GM18519 (cell line): Measurements from ENCODE around the gene TMEM141.
"Not testable (repeated sequence)": the region's sequence is repeated elsewhere in the genome, so short reads cannot be mapped to it uniquely, and the experiment has no call there.

Experiments used
- ATAC-seq: cut with Tn5 transposase; IDR thresholded peaks from one replicate; pipeline ENCODE4 v1.9.1; 2021; ENCODE audit warnings: mild to moderate bottlenecking, moderate library complexity; ENCODE audit not compliant: unreplicated experiment, low FRiP score

Gene TMEM141

GRCh38 chr9:136754626-136755301 is 36.4 kb upstream of the TMEM141 start:
- ATAC-seq: no peak

GRCh38 chr9:136755302-136756133 is 35.6 kb upstream of the TMEM141 start:
- not testable (repeated sequence) for ATAC-seq

- ATAC-seq: no peak
These were observed 35.1 kb upstream of the TMEM141 start for GRCh38 chr9:136756134-136756438.

- ATAC-seq: no peak
These were observed 34.3 kb upstream of the TMEM141 start for GRCh38 chr9:136756836-136757235.

- ATAC-seq: no peak
These were observed 33.8 kb upstream of the TMEM141 start for GRCh38 chr9:136757328-136757727.

GRCh38 chr9:136757751-136758140 is 33.4 kb upstream of the TMEM141 start:
- ATAC-seq: no peak

- ATAC-seq: no peak
These were observed 32.1 kb upstream of the TMEM141 start for GRCh38 chr9:136759001-136759400.

- ATAC-seq: no peak
These were observed 31.5 kb upstream of the TMEM141 start for GRCh38 chr9:136759436-136760325.

GRCh38 chr9:136760424-136760823 is 30.7 kb upstream of the TMEM141 start:
- no peak for ATAC-seq

GRCh38 chr9:136760834-136761544 is 30.2 kb upstream of the TMEM141 start:
- not testable (repeated sequence) for ATAC-seq

GRCh38 chr9:136761545-136761981 is 29.6 kb upstream of the TMEM141 start:
- no peak for ATAC-seq

- ATAC-seq: no peak
These were observed 28.9 kb upstream of the TMEM141 start for GRCh38 chr9:136762221-136762691.

- no peak for ATAC-seq
These were observed 28.1 kb upstream of the TMEM141 start for GRCh38 chr9:136762915-136763648.

GRCh38 chr9:136763649-136764035 is 27.5 kb upstream of the TMEM141 start:
- no peak for ATAC-seq

- no peak for ATAC-seq
These were observed 26.7 kb upstream of the TMEM141 start, which contains the start of gene LCN15 for GRCh38 chr9:136764301-136764891. TSS of gene LCN15 (minus strand) at chr9:136764518. CDS start at chr9:136764488, 30 bp downstream.

- ATAC-seq: no peak
These were observed 26.1 kb upstream of the TMEM141 start for GRCh38 chr9:136765041-136765440.

- ATAC-seq: not testable (repeated sequence)
These were observed 25.3 kb upstream of the TMEM141 start for GRCh38 chr9:136765745-136766409.

GRCh38 chr9:136766410-136767120 is 24.6 kb upstream of the TMEM141 start:
- ATAC-seq: not testable (repeated sequence)
